ENCODE results near the gene TMED9.
A peak's percentile ranks its signal among the peaks of the same experiment; 100 is the strongest.
"Not testable (repeated sequence)": the region's sequence is repeated elsewhere in the genome, so short reads cannot be mapped to it uniquely, and the experiment has no call there.

Gene TMED9

GRCh38 chr5:177606071-177607051 lies 14.4 kb downstream of the TMED9 start:
- DNase-seq (ENCODE audit: low spot score) = no peak

GRCh38 chr5:177607115-177607451 lies 15.1 kb downstream of the TMED9 start:
- no peak for DNase-seq (ENCODE audit: low spot score)

GRCh38 chr5:177607452-177608192 lies 15.6 kb downstream of the TMED9 start:
- DNase-seq (ENCODE audit: low spot score) = peak; percentile 93

- no peak for DNase-seq (ENCODE audit: low spot score)
Observed at GRCh38 chr5:177608243-177609075, 16.5 kb downstream of the TMED9 start.

GRCh38 chr5:177609076-177610059 lies 17.4 kb downstream of the TMED9 start:
- no peak for DNase-seq (ENCODE audit: low spot score)

- DNase-seq (ENCODE audit: low spot score) = no peak
Observed at GRCh38 chr5:177610131-177610769, 18.2 kb downstream of the TMED9 start.

GRCh38 chr5:177610770-177611445 lies 18.9 kb downstream of the TMED9 start:
- DNase-seq (ENCODE audit: low spot score) = no peak

- no peak for DNase-seq (ENCODE audit: low spot score)
Observed at GRCh38 chr5:177611446-177612214, 19.6 kb downstream of the TMED9 start.

GRCh38 chr5:177612215-177612673 lies 20.2 kb downstream of the TMED9 start:
- no peak for DNase-seq (ENCODE audit: low spot score)

GRCh38 chr5:177620560-177620959 lies 28.6 kb downstream of the TMED9 start:
- DNase-seq (ENCODE audit: low spot score) = no peak

- DNase-seq (ENCODE audit: low spot score) = not testable (repeated sequence)
Observed at GRCh38 chr5:177624172-177624571, 32.2 kb downstream of the TMED9 start.

- DNase-seq (ENCODE audit: low spot score) = not testable (repeated sequence)
Observed at GRCh38 chr5:177630186-177630585, 38.2 kb downstream of the TMED9 start.

- DNase-seq (ENCODE audit: low spot score) = not testable (repeated sequence)
Observed at GRCh38 chr5:177634912-177635311, 42.9 kb downstream of the TMED9 start.

- DNase-seq (ENCODE audit: low spot score) = not testable (repeated sequence)
Observed at GRCh38 chr5:177645462-177645861, 53.5 kb downstream of the TMED9 start.

Data from AG08395 (cell line).